NCI-H82 (cell line): ENCODE measurements around the gene WDR83.
"Not testable (repeated sequence)": the region's sequence is repeated elsewhere in the genome, so short reads cannot be mapped to it uniquely, and the experiment has no call there.

ENCODE experiments used
- DNase-seq: peaks from one replicate; lab custom pipeline; 2025; lab: John Stamatoyannopoulos, UW

Gene WDR83

GRCh38 chr19:12656899-12657571 lies 9.6 kb upstream of the WDR83 start:
- peak; percentile 21 for DNase-seq

DNA sequence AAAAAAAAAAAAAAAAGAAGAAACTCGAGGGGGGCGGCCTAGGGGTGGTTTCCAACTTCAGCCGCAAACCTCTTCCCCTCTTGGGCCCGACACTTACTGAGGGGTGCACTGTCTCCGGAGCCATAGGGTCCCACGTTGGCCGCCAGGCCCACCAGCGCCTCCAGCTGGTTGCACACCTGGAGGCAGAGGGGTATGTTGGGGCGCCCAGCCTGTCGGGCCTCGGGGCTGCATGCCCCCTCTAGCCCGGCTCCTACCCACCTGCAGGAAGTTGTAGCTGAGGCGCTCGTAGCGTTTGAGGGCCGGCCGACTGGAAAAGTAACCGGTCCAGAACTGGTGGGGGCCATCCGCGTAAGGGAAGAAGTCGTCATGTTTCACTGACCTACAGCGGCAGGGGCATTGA lies 8.6 kb upstream of the WDR83 start:
- DNase-seq: no peak

DNA sequence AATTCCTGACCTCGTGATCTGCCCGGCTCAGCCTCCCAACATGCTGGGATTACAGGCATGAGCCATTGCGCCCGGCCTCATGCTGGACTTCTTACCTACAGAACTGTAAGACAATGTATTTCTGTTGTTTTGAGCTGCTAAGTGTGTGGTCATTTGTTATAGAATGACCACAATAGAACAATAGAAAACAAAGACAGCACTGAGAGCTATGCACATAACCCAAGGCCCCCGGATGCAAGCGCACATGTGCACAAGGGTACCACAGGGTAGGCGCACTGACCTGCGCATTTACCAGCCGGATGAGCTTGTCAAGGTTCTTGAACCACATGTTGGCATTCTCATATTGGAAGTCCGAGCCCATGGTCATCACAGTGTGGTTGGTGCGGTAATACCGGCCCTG lies 5.6 kb upstream of the WDR83 start:
- DNase-seq: no peak

- peak; percentile 82 for DNase-seq
Observed at GRCh38 chr19:12664406-12665280, 2.0 kb upstream of the WDR83 start.

GRCh38 chr19:12665281-12665573 lies 1.4 kb upstream of the WDR83 start:
- DNase-seq: no peak

DNA sequence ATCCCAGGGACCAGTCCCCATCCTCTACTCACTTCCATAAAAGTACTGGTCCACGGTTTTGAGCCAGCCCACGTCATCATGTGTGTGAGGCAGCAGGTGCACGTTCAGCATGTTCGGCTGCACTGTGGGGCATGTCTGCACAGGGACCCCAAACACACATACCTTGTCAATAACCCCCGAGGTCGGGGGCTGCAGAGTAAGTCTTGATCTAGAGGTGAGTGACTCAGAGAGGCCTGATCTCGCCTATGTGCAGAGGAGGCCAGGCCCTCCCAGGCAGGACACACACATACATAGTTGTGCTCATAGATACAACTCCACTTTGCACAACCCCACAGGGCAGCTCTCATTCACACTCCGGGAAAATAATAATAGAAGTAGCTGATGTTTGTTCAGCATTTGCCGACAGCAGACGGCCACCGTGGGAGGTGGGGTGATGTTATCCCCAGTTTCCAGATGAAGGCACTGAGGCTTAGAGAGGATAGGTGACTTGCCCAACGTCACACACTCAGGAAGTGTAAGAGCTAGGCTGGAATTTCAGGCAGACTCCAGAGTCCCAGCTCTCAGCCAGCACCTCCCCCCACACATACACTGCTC lies 839 bp upstream of the WDR83 start:
- DNase-seq: no peak

DNA sequence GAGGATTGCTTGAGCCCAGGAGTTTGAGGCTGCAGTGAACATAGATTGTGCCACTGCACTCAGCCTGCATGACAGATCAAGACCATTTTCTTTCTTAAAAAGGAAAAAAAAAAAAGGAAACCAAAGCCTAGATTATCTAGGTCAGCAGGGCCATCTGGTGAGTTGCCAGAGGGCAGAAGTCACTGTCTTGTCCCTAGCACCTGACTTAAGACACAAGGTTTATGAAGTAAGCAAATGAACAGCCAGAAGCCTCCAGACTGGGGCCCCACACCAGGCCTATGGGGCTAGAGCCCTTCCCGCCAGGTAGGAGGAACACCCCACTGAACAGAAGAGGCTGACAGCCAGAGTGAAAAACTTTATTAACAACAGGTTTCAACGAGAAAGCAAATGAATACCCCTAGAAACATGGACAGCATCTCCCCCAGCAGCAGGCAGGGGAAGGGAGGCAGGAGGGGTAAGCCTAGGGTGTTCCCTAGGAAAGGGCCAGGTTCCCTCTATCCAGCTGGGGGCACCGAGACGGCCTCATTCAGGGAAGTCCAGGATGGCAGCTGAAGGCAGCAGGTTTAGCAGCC lies 1.2 kb downstream of the WDR83 start:
- no peak for DNase-seq

- no peak for DNase-seq
Observed at GRCh38 chr19:12668346-12668745, 1.7 kb downstream of the WDR83 start.

DNA sequence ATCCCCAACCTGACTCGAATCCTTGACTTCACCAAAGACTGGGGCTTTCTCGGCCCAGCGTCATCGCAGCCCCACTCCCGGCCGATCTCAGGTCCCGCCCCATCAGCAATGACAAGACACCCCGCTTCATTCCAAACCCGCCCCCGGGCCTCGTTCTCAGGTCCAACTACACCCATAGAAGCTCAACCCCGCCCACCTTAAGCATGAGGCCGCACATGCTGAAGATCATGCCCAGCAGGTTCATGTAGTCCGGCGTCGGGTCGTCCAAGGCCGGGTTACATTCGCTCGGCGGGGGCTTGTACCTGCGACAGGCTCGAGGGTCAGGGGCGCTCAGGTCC lies 2.3 kb downstream of the WDR83 start:
- no peak for DNase-seq

DNA sequence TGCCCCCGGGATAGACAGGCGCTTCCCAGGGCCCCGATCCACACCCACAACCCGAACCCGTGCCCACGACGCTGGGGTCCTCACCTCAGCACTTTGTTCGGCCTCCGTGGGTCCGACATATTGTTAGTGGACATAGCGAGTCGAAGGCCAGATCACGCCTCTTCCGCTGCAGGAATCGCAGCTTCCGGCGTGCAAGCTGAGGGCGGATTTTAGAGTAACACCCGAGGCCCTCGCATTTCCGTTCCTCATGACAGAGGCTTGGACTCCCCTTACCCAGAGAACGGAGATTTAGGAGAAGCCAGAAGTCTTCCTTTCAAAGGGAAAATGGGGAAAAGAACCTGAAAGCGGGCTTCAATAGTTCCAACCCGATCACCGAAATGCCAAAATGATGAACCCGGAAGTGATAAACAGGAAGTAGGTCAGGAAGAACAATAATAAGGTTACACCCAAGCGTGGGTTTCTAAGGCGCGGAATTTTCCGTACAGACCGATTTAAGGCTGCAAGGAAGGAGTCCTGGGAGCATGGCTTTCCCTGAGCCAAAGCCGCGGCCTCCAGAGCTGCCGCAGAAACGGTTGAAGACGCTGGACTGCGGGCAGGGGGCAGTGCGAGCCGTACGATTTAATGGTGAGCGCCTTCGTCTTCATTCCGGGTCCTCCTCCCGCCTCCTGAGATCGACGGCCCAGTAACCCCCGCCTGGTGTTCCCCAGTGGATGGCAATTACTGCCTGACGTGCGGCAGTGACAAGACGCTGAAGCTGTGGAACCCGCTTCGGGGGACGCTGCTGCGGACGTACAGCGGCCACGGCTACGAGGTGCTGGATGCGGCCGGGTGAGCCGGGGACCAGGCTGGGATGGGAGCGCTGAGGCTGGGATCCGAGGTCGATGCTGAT lies 2.9 kb downstream of the WDR83 start:
- DNase-seq: peak; percentile 91

DNA sequence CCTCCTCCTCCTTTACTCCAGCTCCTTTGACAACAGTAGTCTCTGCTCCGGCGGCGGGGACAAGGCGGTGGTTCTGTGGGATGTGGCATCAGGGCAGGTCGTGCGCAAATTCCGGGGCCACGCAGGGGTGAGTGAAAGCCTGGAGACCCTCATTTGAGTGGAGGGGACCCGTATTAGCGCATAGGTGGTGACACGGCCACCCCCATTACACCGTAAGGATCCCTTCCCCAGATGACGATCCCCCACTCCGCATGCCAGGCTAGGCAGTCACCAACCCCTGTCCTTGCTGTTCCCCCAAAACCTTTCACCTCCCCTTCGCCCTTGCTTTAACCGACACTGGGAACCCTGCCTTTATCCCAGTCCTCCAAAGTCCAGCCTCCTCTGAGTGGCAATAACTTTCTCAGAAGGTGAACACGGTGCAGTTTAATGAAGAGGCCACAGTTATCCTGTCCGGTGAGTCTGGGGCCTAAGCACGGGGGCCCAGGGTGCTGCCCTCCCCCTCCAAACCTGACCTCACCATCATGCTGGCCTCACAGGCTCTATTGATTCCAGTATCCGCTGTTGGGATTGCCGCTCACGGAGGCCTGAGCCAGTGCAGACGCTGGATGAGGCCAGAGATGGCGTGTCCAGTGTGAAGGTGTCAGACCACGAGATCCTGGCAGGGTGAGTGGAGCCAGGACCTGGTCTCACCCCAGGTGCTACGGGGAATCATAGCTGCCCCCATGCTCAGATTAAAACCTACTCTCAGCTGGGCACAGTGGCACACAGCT lies 3.7 kb downstream of the WDR83 start:
- no peak for DNase-seq

DNA sequence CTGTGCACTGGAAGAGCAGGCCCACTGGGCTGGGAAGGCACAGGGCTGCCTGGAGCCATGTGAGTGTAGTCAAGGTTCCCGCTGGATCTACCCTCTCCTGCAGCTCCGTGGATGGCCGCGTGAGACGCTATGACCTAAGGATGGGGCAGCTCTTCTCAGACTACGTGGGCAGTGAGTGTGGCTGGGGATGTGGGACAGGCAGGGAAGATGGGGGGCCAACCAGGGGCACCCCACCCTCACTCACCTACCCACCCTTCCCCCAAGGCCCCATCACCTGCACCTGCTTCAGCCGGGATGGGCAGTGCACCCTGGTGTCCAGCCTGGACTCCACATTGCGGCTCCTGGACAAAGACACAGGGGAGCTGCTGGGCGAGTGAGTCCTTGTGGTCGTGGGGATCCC lies 6.1 kb downstream of the WDR83 start:
- DNase-seq: no peak

DNA sequence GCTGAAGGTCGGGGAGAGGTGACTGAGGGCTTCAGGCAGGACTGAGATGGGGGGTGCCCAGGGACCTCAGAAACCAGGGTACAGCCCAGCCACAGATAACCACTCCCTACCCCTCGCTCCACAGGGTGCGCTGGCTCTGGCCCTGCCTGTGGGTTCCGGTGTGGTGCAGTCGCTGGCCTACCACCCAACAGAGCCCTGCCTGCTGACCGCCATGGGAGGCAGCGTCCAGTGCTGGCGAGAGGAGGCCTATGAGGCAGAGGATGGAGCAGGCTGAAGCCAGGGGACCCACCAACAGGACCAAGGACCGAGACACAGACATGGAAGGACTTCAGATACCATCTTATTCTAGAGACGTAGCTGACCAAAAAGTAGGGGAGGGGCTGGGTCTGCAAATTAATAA lies 8.8 kb downstream of the WDR83 start:
- no peak for DNase-seq

DNA sequence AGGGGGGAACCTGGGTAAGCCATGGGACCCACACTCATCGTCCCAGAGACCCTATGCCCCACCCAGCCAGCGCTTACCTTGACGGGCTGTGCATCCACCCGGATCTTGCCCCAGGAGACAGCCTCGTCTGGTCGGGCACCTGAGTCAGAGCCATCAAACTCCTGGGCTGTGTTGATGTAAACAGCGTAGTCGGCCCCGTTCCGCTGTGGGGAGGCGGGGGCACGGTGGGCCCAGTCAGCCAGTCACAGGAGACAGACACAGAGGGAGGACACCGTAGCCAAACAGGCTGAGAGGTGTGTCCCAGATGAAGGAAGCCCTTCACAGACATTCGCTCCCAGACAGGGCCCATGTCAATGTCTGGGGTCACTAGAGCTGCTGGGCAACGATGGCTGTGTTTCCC lies 9.3 kb downstream of the WDR83 start:
- DNase-seq: no peak

- DNase-seq: peak; percentile 95
Observed at GRCh38 chr19:12676384-12676792, 9.8 kb downstream of the WDR83 start.

- DNase-seq: no peak
Observed at GRCh38 chr19:12676928-12677327, 10.3 kb downstream of the WDR83 start.

DNA sequence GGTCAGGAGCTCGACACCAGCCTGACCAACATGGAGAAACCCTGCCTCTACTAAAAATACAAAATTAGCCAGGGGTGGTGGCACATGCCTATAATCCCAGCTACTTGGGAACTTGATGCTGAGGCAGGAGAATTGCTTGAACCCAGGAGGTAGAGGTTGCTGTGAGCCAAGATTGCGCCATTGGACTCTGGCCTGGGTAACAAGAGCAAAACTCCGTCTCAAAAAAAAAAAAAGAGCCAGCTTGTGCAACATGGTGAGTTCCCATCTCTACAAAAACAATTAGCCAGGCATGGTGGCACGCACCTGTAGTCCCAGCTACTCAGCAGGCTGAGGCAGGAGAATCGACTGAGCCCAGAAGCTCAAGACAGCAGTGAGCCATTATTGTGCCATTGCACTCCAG lies 11.4 kb downstream of the WDR83 start:
- DNase-seq: not testable (repeated sequence)

GRCh38 chr19:12680034-12680433 lies 13.4 kb downstream of the WDR83 start:
- no peak for DNase-seq

GRCh38 chr19:12681074-12681987 lies 14.7 kb downstream of the WDR83 start, which contains the start of gene DHPS:
Gene DHPS (minus strand): TSS chr19:12681880. CDS start chr19:12681766, 114 bp downstream.
- peak; percentile 100 for DNase-seq

DNA sequence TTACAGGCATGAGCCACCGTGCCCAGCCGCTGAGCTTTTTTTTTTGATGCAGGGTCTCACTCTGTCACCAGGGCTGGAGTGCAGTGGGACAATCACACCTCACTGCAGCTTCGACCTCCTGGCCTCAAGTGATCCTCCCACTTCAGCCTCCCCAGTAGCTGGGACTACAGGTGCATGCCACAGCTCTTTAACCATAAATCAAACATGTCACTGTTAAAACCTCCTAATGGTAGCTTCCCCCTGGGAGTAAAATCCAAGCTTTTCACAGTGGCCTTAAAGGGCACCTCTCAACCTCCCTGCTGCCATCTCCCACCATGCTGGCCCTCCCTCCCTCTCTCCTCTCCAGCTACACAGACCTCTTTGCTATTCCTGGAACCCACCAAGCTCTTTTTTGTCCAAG lies 19.2 kb downstream of the WDR83 start:
- no peak for DNase-seq
